ENCODE data around the gene ALOX5.

- no peak for TF ChIP-seq POLR2AphosphoS5 (IDR thresholded peaks at IDR 0.05; ENCODE audit: insufficient read depth in 1 of 2, low read depth in 1 of 2)
- TF ChIP-seq CTCF (IDR thresholded peaks at IDR 0.05): no peak
These were observed 1.6 kb upstream of the ALOX5 start for GRCh38 chr10:45372251-45372951.
